ENCODE measurements around the gene TMPRSS6.

DNA sequence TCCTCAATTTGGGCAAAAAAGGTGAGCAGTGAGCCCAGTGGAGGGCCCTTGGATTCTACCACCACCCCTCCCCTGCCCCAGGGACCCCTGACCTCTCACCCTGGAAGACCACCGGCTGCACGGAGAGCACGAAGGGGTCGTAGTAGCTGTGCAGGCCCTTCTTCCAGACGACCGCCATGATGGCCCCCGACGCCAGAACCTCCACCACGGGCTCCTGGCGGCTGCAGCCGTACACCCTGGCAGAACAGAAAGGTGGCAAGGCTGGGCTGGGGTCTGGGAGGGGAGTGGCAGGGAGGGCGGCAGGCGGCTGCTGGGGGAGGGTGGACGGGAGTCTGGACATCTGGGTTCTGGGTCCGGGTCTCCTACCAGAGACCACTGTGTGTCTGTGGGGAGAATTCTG lies 23.3 kb downstream of the TMPRSS6 start:
- TF ChIP-seq, protein P1, sequence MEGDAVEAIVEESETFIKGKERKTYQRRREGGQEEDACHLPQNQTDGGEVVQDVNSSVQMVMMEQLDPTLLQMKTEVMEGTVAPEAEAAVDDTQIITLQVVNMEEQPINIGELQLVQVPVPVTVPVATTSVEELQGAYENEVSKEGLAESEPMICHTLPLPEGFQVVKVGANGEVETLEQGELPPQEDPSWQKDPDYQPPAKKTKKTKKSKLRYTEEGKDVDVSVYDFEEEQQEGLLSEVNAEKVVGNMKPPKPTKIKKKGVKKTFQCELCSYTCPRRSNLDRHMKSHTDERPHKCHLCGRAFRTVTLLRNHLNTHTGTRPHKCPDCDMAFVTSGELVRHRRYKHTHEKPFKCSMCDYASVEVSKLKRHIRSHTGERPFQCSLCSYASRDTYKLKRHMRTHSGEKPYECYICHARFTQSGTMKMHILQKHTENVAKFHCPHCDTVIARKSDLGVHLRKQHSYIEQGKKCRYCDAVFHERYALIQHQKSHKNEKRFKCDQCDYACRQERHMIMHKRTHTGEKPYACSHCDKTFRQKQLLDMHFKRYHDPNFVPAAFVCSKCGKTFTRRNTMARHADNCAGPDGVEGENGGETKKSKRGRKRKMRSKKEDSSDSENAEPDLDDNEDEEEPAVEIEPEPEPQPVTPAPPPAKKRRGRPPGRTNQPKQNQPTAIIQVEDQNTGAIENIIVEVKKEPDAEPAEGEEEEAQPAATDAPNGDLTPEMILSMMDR (conservative IDR thresholded peaks at IDR 0.05 in 1 of 2, IDR thresholded peaks at IDR 0.05 in 1 of 2; ENCODE audit: low read depth in 1 of 2, low read length in 2 of 2) = no peak
- no peak for TF ChIP-seq EZH2 (IDR thresholded peaks at IDR 0.05; ENCODE audit: low read length, missing control alignments)
